Kidney (tissue), 14 donors: ENCODE data around the gene HIP1R. TPM values are rescaled to one million over a fixed set of nuclear protein-coding genes. Genes with fewer than 3 reads are reported as not detected.

Experiments used
- DNase-seq, 5 donors: peaks; one replicate each; pipeline ENCODE4 v3.0.0-alpha.2; 2013 to 2020
- FAIRE-seq: peaks from 2 replicates; lab custom pipeline; 2012; peaks lifted over from hg19 to GRCh38; lab: Jason Lieb, UNC
- H3K27ac ChIP-seq, 2 donors: one replicate each; pipeline ENCODE4 v1.7.0; 2013; ENCODE audit warnings: low read depth in 2 of 2, low read length in 2 of 2, inconsistent platforms in 1 of 2
- H3K27me3 ChIP-seq: one replicate; pipeline ENCODE4 v1.7.1; 2013; ENCODE audit warnings: low read length, inconsistent platforms; ENCODE audit not compliant: control insufficient read depth, insufficient read depth
- H3K36me3 ChIP-seq, 3 donors: one replicate each; pipeline versions ENCODE4 v1.7.0 to v1.7.1; 2013; ENCODE audit warnings: low read length in 3 of 3, control low read depth in 1 of 3, inconsistent platforms in 1 of 3; ENCODE audit not compliant: insufficient read depth in 3 of 3, control insufficient read depth in 2 of 3
- H3K4me1 ChIP-seq, 3 donors: one replicate each; pipeline versions ENCODE4 v1.7.0 to v1.7.1; 2013; ENCODE audit warnings: low read length in 3 of 3, inconsistent platforms in 1 of 3, low read depth in 1 of 3; ENCODE audit not compliant: control insufficient read depth in 2 of 3, insufficient read depth in 2 of 3
- H3K4me3 ChIP-seq, 3 donors: one replicate each; pipeline versions ENCODE4 v1.7.0 to v1.8.1; 2013; ENCODE audit warnings: low read length in 3 of 3, control low read depth in 1 of 3, inconsistent platforms in 1 of 3
- H3K9ac ChIP-seq, 3 donors: one replicate each; pipeline versions ENCODE4 v1.7.0 to v1.7.1; 2013; ENCODE audit warnings: low read length in 3 of 3, control low read depth in 1 of 3, inconsistent platforms in 1 of 3
- H3K9me3 ChIP-seq, 3 donors: one replicate each; pipeline versions ENCODE4 v1.7.0 to v1.7.1; 2013; ENCODE audit warnings: low read length in 3 of 3, control low read depth in 1 of 3, inconsistent platforms in 1 of 3; ENCODE audit not compliant: control insufficient read depth in 2 of 3, insufficient read depth in 1 of 3
- CTCF ChIP-seq: IDR thresholded peaks from 3 replicates; pipeline ENCODE4 v1.5.1; 2012; ENCODE audit warnings: mild to moderate bottlenecking, moderate library complexity, borderline replicate concordance; ENCODE audit not compliant: insufficient read depth; ENCODE audit errors: extremely low read depth
- intact Hi-C: fragments of 100-400 bp; cut with DNase I; formaldehyde crosslinking; loops from one replicate; pipeline ENCODE4 v1.11.1; 2022
- polyA plus RNA-seq: library from polyadenylated mRNA; stranded (reverse); fragments of 350-450 nt; fragmentation: Illumina TruSeq; extraction: RNeasy Lipid Tissue Mini Kit (QIAGEN cat#74804); gene quantifications from one replicate; pipeline ENCODE4 v1.2.3, GENCODE V29; 2014; ENCODE audit warnings: low read depth, low replicate concordance; ENCODE audit not compliant: insufficient read depth
- total RNA-seq: library from RNA; stranded (reverse); fragmentation: NEBNext Ultra II Directional; extraction: Animal tissue kit (Norgen Biotek cat#: 25700); gene quantifications from one replicate; pipeline ENCODE4 v1.2.1, GENCODE V29; 2021
- donor health status: control.
- donor health status: control.
- donor health status: control.
- donor health status: control.
- donor health status: control.
- donor health status: DM: yes; HTN: yes; CAD: no.
- donor health status: Normal renal cell carcinoma (clear cell type).

The HIP1R gene
- total and polyA plus RNA-seq, 2 donors from 2014 or later: 39.4 to 87.8 TPM

- H3K4me3 ChIP-seq: no peak overlapping the region
- no peak for TF ChIP-seq CTCF
- FAIRE-seq (no peak), DNase-seq (no peak)
- H3K4me1 ChIP-seq: peaks cover 0 to 6% (median 2%) of the 10 kb centered on the region in 3 donors
- intact Hi-C loops: no loop called here
- no peaks in the 10 kb centered on the region for H3K9me3 ChIP-seq
- no peaks in the 10 kb centered on the region for H3K36me3 ChIP-seq
- H3K27ac ChIP-seq: no peak overlapping the region
- H3K9ac ChIP-seq: no peak overlapping the region
- no peaks in the 10 kb centered on the region for H3K27me3 ChIP-seq
Observed at GRCh38 chr12:122830517-122831214, 4.6 kb upstream of the HIP1R start.

- intact Hi-C loops: no loop called here
- H3K9ac ChIP-seq: peak overlapping the region; percentile 32 to 71 (median 34)
- H3K36me3 ChIP-seq: no peaks in the 10 kb centered on the region
- TF ChIP-seq CTCF: no peak
- no peaks in the 10 kb centered on the region for H3K9me3 ChIP-seq
- peak; percentile 82 to 94 (median 90) for DNase-seq
- H3K27ac ChIP-seq: peak overlapping the region; percentile 76 to 78
- no peaks in the 10 kb centered on the region for H3K27me3 ChIP-seq
- no peak for FAIRE-seq
- H3K4me3 ChIP-seq: peak overlapping the region; percentile 48 to 84 (median 80)
- peaks cover 2 to 24% (median 20%) of the 10 kb centered on the region in 3 donors for H3K4me1 ChIP-seq
Observed at GRCh38 chr12:122834104-122834920, 945 bp upstream of the HIP1R start.

DNA sequence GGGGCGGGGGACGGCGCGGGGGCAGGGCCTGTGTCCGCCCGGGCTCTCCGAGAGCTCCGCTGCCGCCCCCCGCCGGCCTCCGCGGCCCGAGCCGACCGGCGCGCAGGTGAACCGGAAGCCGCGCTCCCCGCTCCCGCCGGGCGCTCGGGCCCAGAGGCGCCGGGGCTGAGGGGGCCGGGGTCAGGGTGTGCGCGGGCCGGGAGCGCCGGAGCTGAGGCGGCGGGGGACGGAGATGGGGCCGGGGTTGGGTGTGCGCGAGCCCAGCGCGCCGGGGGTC lies 431 bp downstream of the HIP1R start:
- peak overlapping the region in 2 of 3 donors; percentile 84 to 92 for H3K4me3 ChIP-seq
- FAIRE-seq (no peak), DNase-seq (peak in 3 of 5 donors; percentile 43 to 80 (median 68))
- H3K4me1 ChIP-seq: peaks cover 2 to 38% (median 29%) of the 10 kb centered on the region in 3 donors
- peaks cover 0 to 5% (median 0%) of the 10 kb centered on the region in 3 donors for H3K36me3 ChIP-seq
- TF ChIP-seq CTCF: no peak
- peak overlapping the region in 1 of 3 donors; percentile 73 for H3K9ac ChIP-seq
- H3K27me3 ChIP-seq: no peaks in the 10 kb centered on the region
- intact Hi-C loops: no loop called here
- peak overlapping the region; percentile 84 to 92 for H3K27ac ChIP-seq
- H3K9me3 ChIP-seq: no peaks in the 10 kb centered on the region
